ENCODE results near the gene RBM17. TPM values are rescaled to one million over a fixed set of nuclear protein-coding genes. Genes with fewer than 3 reads are reported as not detected.

Gene RBM17
- total and polyA plus RNA-seq, 2 experiments from 2014 or later = 86.2 to 125 TPM

- H3K36me3 ChIP-seq = peaks cover 55% of the 10 kb centered on the region
- H3K4me3 ChIP-seq = no peak overlapping the region
- H3K27me3 ChIP-seq = no peaks in the 10 kb centered on the region
- DNase-seq (ENCODE audit: low read depth in 1 of 2, low spot score in 1 of 2) = no peak
- H3K4me1 ChIP-seq (ENCODE audit: low read depth) = peaks cover 5% of the 10 kb centered on the region
- no peaks in the 10 kb centered on the region for H3K9me3 ChIP-seq (ENCODE audit: low read depth)
- H3K27ac ChIP-seq = no peak overlapping the region
- no peak for TF ChIP-seq CTCF (IDR thresholded peaks at IDR 0.05; ENCODE audit: low read depth, low read length)
Observed at GRCh38 chr10:6108072-6108471, 19.2 kb downstream of the RBM17 start.

- Histone ChIP-seq H3K27me3 (no peaks in the 10 kb centered on the region), H3K36me3 (peaks cover 55% of the 10 kb centered on the region), H3K4me3 (no peak overlapping the region), H3K27ac (no peak overlapping the region), H3K9me3 (ENCODE audit: low read depth) (no peaks in the 10 kb centered on the region), H3K4me1 (ENCODE audit: low read depth) (peaks cover 5% of the 10 kb centered on the region)
- DNase-seq (ENCODE audit: low read depth in 1 of 2, low spot score in 1 of 2) = peak; percentile 57 to 64
- peak; percentile 57 for TF ChIP-seq CTCF (IDR thresholded peaks at IDR 0.05; ENCODE audit: low read depth, low read length)
Observed at GRCh38 chr10:6108631-6109443, 20.0 kb downstream of the RBM17 start.

GRCh38 chr10:6109444-6109775 is 20.6 kb downstream of the RBM17 start:
- Histone ChIP-seq H3K9me3 (ENCODE audit: low read depth) (no peaks in the 10 kb centered on the region), H3K4me3 (no peak overlapping the region), H3K27ac (no peak overlapping the region), H3K4me1 (ENCODE audit: low read depth) (peaks cover 5% of the 10 kb centered on the region), H3K36me3 (peaks cover 55% of the 10 kb centered on the region), H3K27me3 (no peaks in the 10 kb centered on the region)
- DNase-seq (ENCODE audit: low read depth in 1 of 2, low spot score in 1 of 2) = no peak
- TF ChIP-seq CTCF (IDR thresholded peaks at IDR 0.05; ENCODE audit: low read depth, low read length) = no peak

DNA sequence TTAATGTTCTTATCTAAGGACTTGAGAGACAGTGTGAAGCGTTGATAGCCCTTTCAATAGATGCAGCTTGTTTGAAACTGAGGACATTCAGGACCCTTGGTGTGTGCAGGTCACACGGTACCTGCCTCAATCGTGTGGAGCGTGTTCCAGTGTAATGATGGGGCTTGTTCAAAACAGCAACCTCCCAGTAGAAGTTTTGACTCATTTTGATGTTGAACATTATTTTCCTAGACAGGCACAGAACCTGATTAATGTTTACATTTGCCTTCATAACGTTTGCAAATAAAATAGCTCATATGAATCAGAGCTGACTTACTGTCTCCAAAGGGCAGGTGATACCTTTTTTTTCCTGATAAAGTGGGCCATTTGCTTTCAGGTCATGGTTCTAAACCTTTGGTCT is 21.3 kb downstream of the RBM17 start:
- Histone ChIP-seq H3K4me3 (no peak overlapping the region), H3K9me3 (ENCODE audit: low read depth) (no peaks in the 10 kb centered on the region), H3K27ac (no peak overlapping the region), H3K4me1 (ENCODE audit: low read depth) (peaks cover 5% of the 10 kb centered on the region), H3K27me3 (no peaks in the 10 kb centered on the region), H3K36me3 (peaks cover 56% of the 10 kb centered on the region)
- DNase-seq (ENCODE audit: low read depth in 1 of 2, low spot score in 1 of 2) = no peak
- TF ChIP-seq CTCF (IDR thresholded peaks at IDR 0.05; ENCODE audit: low read depth, low read length) = no peak

DNA sequence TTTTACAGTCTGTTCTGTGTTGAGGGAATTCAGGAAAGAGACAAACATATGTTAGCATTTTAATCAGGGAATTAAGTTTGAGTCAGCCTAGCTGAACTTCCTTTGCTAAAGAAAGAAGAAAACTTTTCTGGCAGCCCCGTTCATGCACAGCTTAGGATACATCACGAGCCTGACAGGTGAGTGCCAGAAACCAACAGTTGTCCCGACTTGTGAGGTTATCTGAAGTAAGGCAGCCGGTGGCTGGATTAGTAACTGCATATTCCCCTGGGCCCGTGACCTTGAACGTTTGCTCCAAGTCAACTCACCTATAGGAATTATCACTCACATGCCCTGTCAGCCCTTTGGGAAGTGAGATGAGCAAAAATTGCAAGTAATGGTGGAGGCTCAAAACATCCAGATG is 24.1 kb downstream of the RBM17 start:
- no peak for DNase-seq (ENCODE audit: low read depth in 1 of 2, low spot score in 1 of 2)
- no peak for TF ChIP-seq CTCF (IDR thresholded peaks at IDR 0.05; ENCODE audit: low read depth, low read length)
- no peaks in the 10 kb centered on the region for H3K9me3 ChIP-seq (ENCODE audit: low read depth)
- peaks cover 19% of the 10 kb centered on the region for H3K4me1 ChIP-seq (ENCODE audit: low read depth)
- H3K4me3 ChIP-seq = no peak overlapping the region
- H3K27ac ChIP-seq = no peak overlapping the region
- peaks cover 53% of the 10 kb centered on the region for H3K36me3 ChIP-seq
- H3K27me3 ChIP-seq = no peaks in the 10 kb centered on the region

Data from cardiac muscle cell (in vitro differentiated cells and primary cell).